HepG2 (cell line): ENCODE data around the gene GPR62. TPM values are rescaled to one million over a fixed set of nuclear protein-coding genes. Genes with fewer than 3 reads are reported as not detected.

Experiments used
- CREBL2 ChIP-seq: sonication (generic); formaldehyde crosslinking; IDR thresholded peaks from 2 replicates; pipeline ENCODE4 v1.8.1; 2023; ENCODE audit warnings: missing genetic modification reagents, mild to moderate bottlenecking, borderline replicate concordance
- GLMP ChIP-seq: sonication (generic); formaldehyde crosslinking; IDR thresholded peaks from 2 replicates; pipeline ENCODE4 v1.9.0; 2021; ENCODE audit warnings: missing genetic modification reagents, mild to moderate bottlenecking, borderline replicate concordance
- GPBP1L1 ChIP-seq: sonication (generic); formaldehyde crosslinking; IDR thresholded peaks from 2 replicates; pipeline ENCODE4 v1.5.0; 2020; ENCODE audit warnings: mild to moderate bottlenecking, missing genetic modification reagents
- JUND ChIP-seq: sonication (generic); formaldehyde crosslinking; IDR thresholded peaks from 2 replicates; pipeline ENCODE4 v1.8.0; 2022; ENCODE audit warnings: mild to moderate bottlenecking, missing genetic modification reagents
- MXD4 ChIP-seq: IDR thresholded peaks from 2 replicates; pipeline ENCODE4 v1.6.1; 2016; ENCODE audit warnings: mild to moderate bottlenecking, missing biosample characterization, missing genetic modification reagents
- PAF1 ChIP-seq: IDR thresholded peaks from 2 replicates; pipeline ENCODE4 v1.6.1; 2016; ENCODE audit warnings: missing genetic modification reagents, missing compliant biosample characterization
- U2AF1 ChIP-seq: fragments of 200-400 bp; formaldehyde crosslinking; optimal IDR thresholded peaks from 2 replicates; pipeline ENCODE3; 2017; ENCODE audit warnings: mild to moderate bottlenecking, low read depth, low read length
- ZBTB39 ChIP-seq: sonication (generic); formaldehyde crosslinking; IDR thresholded peaks from 2 replicates; pipeline ENCODE4 v1.5.0; 2020; ENCODE audit warnings: missing genetic modification reagents
- ZNF280D ChIP-seq: sonication (generic); formaldehyde crosslinking; IDR thresholded peaks from 2 replicates; pipeline ENCODE4 v1.5.1; 2020; ENCODE audit warnings: mild to moderate bottlenecking, missing genetic modification reagents
- ZNF431 ChIP-seq: sonication (generic); formaldehyde crosslinking; IDR thresholded peaks from 2 replicates; pipeline ENCODE4 v1.9.0; 2022; ENCODE audit warnings: missing genetic modification reagents, low read depth, mild to moderate bottlenecking, borderline replicate concordance
- polyA plus RNA-seq, 8 experiments: library from polyadenylated mRNA; depleted of rRNA in 3 of 8; stranded (reverse) in 7 of 8; unstranded in 1 of 8; fragments of >200 nt; fragmentation: Illumina TruSeq in 4 of 8; extraction: Trizol in 4 of 8; gene quantifications; 2 replicates each; pipeline versions ENCODE4 v1.2.1 to v1.2.3, GENCODE V29; 2011 to 2016; ENCODE audit warnings: low read depth in 4 of 8, missing spikeins in 1 of 8, mixed read lengths in 1 of 8; ENCODE audit not compliant: insufficient read depth in 1 of 8
- total RNA-seq, 5 experiments: library from RNA; depleted of rRNA; stranded (reverse); fragments of >200 nt; fragmentation: Illumina TruSeq; extraction: Trizol; gene quantifications; 2 replicates each; pipeline ENCODE4 v1.2.3, GENCODE V29; 2016; ENCODE audit warnings: low read depth in 1 of 5

The GPR62 gene
- total and polyA plus RNA-seq, 2 of the 13 experiments (the other 11 are each of a cell fraction or from before 2014, with no cell fraction given): not detected

GRCh38 chr3:51916418-51916817 is 38.8 kb upstream of the GPR62 start (continued):
- TF ChIP-seq MXD4 (CRISPR knock-in tag): no peak
- TF ChIP-seq CREBL2 (CRISPR knock-in tag): no peak
- TF ChIP-seq PAF1 (CRISPR knock-in tag): no peak
- no peak for TF ChIP-seq ZBTB39
- TF ChIP-seq ZNF431: no peak
- no peak for TF ChIP-seq JUND (CRISPR knock-in tag)
- TF ChIP-seq ZNF280D (CRISPR knock-in tag): no peak
- TF ChIP-seq U2AF1: no peak
- no peak for TF ChIP-seq GLMP (CRISPR knock-in tag)
- TF ChIP-seq GPBP1L1 (CRISPR knock-in tag): no peak
